ENCODE data around the gene TMEM170B. TPM values are rescaled to one million over a fixed set of nuclear protein-coding genes. Genes with fewer than 3 reads are reported as not detected.

The TMEM170B gene
- total RNA-seq, 1 experiment from 2014 or later, result 3.5 TPM

GRCh38 chr6:11593096-11593495, 55.5 kb downstream of the TMEM170B start:
- peaks cover 2% of the 10 kb centered on the region; the same call in 1 of the 2 replicates for H3K27me3 Mint-ChIP-seq (ENCODE audit: low read depth)
- ChIA-PET CTCF (interaction anchor here (1.6 kb wide), 1 partner anchor 17 kb away, joined by 5 read pairs; no protein-coding TSS in a partner anchor), POLR2A (no interaction called here)
- peaks cover 6% of the 10 kb centered on the region; the same call in 1 of the 2 replicates for H3K36me3 Mint-ChIP-seq
- H3K27ac Mint-ChIP-seq, result no peak overlapping the region; the same call in 1 of the 2 replicates
- no peak overlapping the region for H3K4me3 Mint-ChIP-seq
- peaks cover 16% of the 10 kb centered on the region for H3K4me1 Mint-ChIP-seq
- no peak for ATAC-seq
- H3K9me3 Mint-ChIP-seq, result peaks cover 14% of the 10 kb centered on the region
- TF ChIP-seq OVOL2 (CRISPR knock-in tag; IDR thresholded peaks at IDR 0.05; ENCODE audit: borderline replicate concordance) (no peak), ZMAT4 (CRISPR knock-in tag; IDR thresholded peaks at IDR 0.05) (no peak), NR3C1 (CRISPR knock-in tag; conservative IDR thresholded peaks at IDR 0.05; ENCODE audit: low read depth) (no peak), USF2 (CRISPR knock-in tag; IDR thresholded peaks at IDR 0.05) (no peak), RORB (CRISPR knock-in tag; IDR thresholded peaks at IDR 0.05) (no peak), SMAD3 (CRISPR knock-in tag; IDR thresholded peaks at IDR 0.05; ENCODE audit: borderline replicate concordance) (no peak), CREM (CRISPR knock-in tag; IDR thresholded peaks at IDR 0.05) (no peak), FOXJ3 (CRISPR knock-in tag; IDR thresholded peaks at IDR 0.05; ENCODE audit: borderline replicate concordance) (no peak), HMGXB4 (CRISPR knock-in tag; IDR thresholded peaks at IDR 0.05) (no peak), KAT7 (CRISPR knock-in tag; IDR thresholded peaks at IDR 0.05; ENCODE audit: borderline replicate concordance) (no peak), ARID4B (CRISPR knock-in tag; IDR thresholded peaks at IDR 0.05; ENCODE audit: borderline replicate concordance) (no peak), ZBTB43 (CRISPR knock-in tag; IDR thresholded peaks at IDR 0.05) (no peak), ZNF423 (CRISPR knock-in tag; IDR thresholded peaks at IDR 0.05) (no peak), GABPB1 (CRISPR knock-in tag; IDR thresholded peaks at IDR 0.05) (no peak), NFE2L1 (CRISPR knock-in tag; IDR thresholded peaks at IDR 0.05) (no peak), TCF7 (CRISPR knock-in tag; IDR thresholded peaks at IDR 0.05; ENCODE audit: low read depth) (no peak)
- TF ChIP-seq, protein P1, sequence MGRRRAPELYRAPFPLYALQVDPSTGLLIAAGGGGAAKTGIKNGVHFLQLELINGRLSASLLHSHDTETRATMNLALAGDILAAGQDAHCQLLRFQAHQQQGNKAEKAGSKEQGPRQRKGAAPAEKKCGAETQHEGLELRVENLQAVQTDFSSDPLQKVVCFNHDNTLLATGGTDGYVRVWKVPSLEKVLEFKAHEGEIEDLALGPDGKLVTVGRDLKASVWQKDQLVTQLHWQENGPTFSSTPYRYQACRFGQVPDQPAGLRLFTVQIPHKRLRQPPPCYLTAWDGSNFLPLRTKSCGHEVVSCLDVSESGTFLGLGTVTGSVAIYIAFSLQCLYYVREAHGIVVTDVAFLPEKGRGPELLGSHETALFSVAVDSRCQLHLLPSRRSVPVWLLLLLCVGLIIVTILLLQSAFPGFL (CRISPR knock-in tag; IDR thresholded peaks at IDR 0.05; ENCODE audit: borderline replicate concordance), result no peak
- TF ChIP-seq, protein P2, sequence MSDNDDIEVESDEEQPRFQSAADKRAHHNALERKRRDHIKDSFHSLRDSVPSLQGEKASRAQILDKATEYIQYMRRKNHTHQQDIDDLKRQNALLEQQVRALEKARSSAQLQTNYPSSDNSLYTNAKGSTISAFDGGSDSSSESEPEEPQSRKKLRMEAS (CRISPR knock-in tag; IDR thresholded peaks at IDR 0.05), result no peak
- TF ChIP-seq, protein P3, sequence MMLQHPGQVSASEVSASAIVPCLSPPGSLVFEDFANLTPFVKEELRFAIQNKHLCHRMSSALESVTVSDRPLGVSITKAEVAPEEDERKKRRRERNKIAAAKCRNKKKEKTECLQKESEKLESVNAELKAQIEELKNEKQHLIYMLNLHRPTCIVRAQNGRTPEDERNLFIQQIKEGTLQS (CRISPR knock-in tag; conservative IDR thresholded peaks at IDR 0.05), result no peak
- no peak for DNase-seq (ENCODE audit: low spot score)
